Tibial nerve (tissue), 4 donors: ENCODE measurements around the gene ANO4. TPM values are rescaled to one million over a fixed set of nuclear protein-coding genes. Genes with fewer than 3 reads are reported as not detected.

Experiments used
- DNase-seq, 2 donors: peaks; one replicate each; pipeline ENCODE4 v3.0.0-alpha.2; 2019; ENCODE audit warnings: low spot score in 2 of 2
- H3K27ac ChIP-seq, 4 donors: fragments of 200-600 bp; sonication (generic) in 3 of 4; one replicate each; pipeline ENCODE4 v1.5.1; 2017 to 2019; ENCODE audit warnings: mild to moderate bottlenecking in 1 of 4
- H3K27me3 ChIP-seq, 2 donors: fragments of 200-600 bp; sonication (generic) in 1 of 2; one replicate each; pipeline versions ENCODE4 v1.5.1 to v1.6.0; 2017 to 2019
- H3K36me3 ChIP-seq, 3 donors: fragments of 200-600 bp; sonication (generic); one replicate each; pipeline ENCODE4 v1.5.1; 2018 to 2019
- H3K4me1 ChIP-seq, 4 donors: fragments of 200-600 bp; sonication (generic) in 3 of 4; one replicate each; pipeline ENCODE4 v1.5.1; 2017 to 2019
- H3K4me3 ChIP-seq, 4 donors: fragments of 200-600 bp; sonication (generic) in 3 of 4; one replicate each; pipeline ENCODE4 v1.5.1; 2017 to 2019; ENCODE audit warnings: mild to moderate bottlenecking in 1 of 4, moderate library complexity in 1 of 4
- H3K9me3 ChIP-seq, 4 donors: fragments of 200-600 bp; sonication (generic) in 3 of 4; one replicate each; pipeline ENCODE4 v1.5.1; 2017 to 2019
- CTCF ChIP-seq, 5 experiments: fragments of 200-600 bp in 3 of 5; fragments of 450-650 bp in 2 of 5; sonication (generic) in 3 of 5; IDR thresholded peaks; one replicate each; pipeline ENCODE4 v1.5.1; 2016 to 2019; ENCODE audit warnings: antibody characterized with exemption in 5 of 5, mild to moderate bottlenecking in 3 of 5, moderate library complexity in 2 of 5
- EP300 ChIP-seq, 2 donors: sonication (generic); formaldehyde crosslinking; IDR thresholded peaks; one replicate each; pipeline ENCODE4 v1.6.1; 2017; ENCODE audit warnings: antibody characterized with exemption in 2 of 2, mild to moderate bottlenecking in 1 of 2
- POLR2A ChIP-seq, 2 donors: fragments of 450-650 bp; IDR thresholded peaks; one replicate each; pipeline ENCODE4 v1.6.1; 2017; ENCODE audit warnings: antibody characterized with exemption in 2 of 2, mild to moderate bottlenecking in 2 of 2, moderate library complexity in 2 of 2
- WGBS, 2 donors: methylation state at CpG; one replicate each; pipeline ENCODE4 v1.1.5; 2018; 5-methylcytosine and 5-hydroxymethylcytosine counted together
- total RNA-seq, 4 donors: library from RNA; depleted of rRNA; stranded (reverse); fragments of >200 nt; gene quantifications; one replicate each; pipeline ENCODE4 v1.1.0, GENCODE V29; 2016

The ANO4 gene
- total RNA-seq, 4 donors from 2014 or later: 0.63 to 3.9 (median 1.3) TPM; not detected in 1

GRCh38 chr12:100800723-100801122 is 6.1 kb downstream of the ANO4 start:
- no peak for TF ChIP-seq CTCF (IDR thresholded peaks at IDR 0.05)
- no peak for TF ChIP-seq POLR2A (IDR thresholded peaks at IDR 0.05)
- no peak for TF ChIP-seq EP300 (IDR thresholded peaks at IDR 0.05)
- Histone ChIP-seq H3K4me1 (no peaks in the 10 kb centered on the region), H3K27ac (no peak overlapping the region), H3K36me3 (no peaks in the 10 kb centered on the region), H3K9me3 (peaks cover 0 to 10% (median 0%) of the 10 kb centered on the region in 4 donors), H3K27me3 (no peaks in the 10 kb centered on the region), H3K4me3 (no peak overlapping the region)
- 96 to 98% methylated on average over 1 of the region's 1 CpG for WGBS, 2 donors
- no peak for DNase-seq

GRCh38 chr12:100801320-100801719 is 6.7 kb downstream of the ANO4 start:
- Histone ChIP-seq H3K27me3 (no peaks in the 10 kb centered on the region), H3K27ac (no peak overlapping the region), H3K4me1 (no peaks in the 10 kb centered on the region), H3K9me3 (peaks cover 0 to 10% (median 0%) of the 10 kb centered on the region in 4 donors), H3K4me3 (no peak overlapping the region), H3K36me3 (no peaks in the 10 kb centered on the region)
- no peak for TF ChIP-seq EP300 (IDR thresholded peaks at IDR 0.05)
- no peak for TF ChIP-seq CTCF (IDR thresholded peaks at IDR 0.05)
- TF ChIP-seq POLR2A (IDR thresholded peaks at IDR 0.05): no peak
- 9 to 12% methylated on average over 1 of the region's 1 CpG for WGBS, 2 donors
- no peak for DNase-seq

GRCh38 chr12:100808777-100809176 is 14.2 kb downstream of the ANO4 start:
- no peak for DNase-seq
- WGBS, 2 donors: 84 to 86% methylated on average over 2 of the region's 2 CpGs

GRCh38 chr12:100820314-100820713 is 25.7 kb downstream of the ANO4 start:
- H3K4me3 ChIP-seq: no peak overlapping the region
- H3K36me3 ChIP-seq: no peaks in the 10 kb centered on the region
- no peaks in the 10 kb centered on the region for H3K9me3 ChIP-seq
- no peak overlapping the region for H3K27ac ChIP-seq
- 75 to 80% methylated on average over 4 of the region's 4 CpGs for WGBS, 2 donors
- DNase-seq: no peak
- TF ChIP-seq POLR2A (IDR thresholded peaks at IDR 0.05): no peak
- TF ChIP-seq CTCF (IDR thresholded peaks at IDR 0.05): no peak
- TF ChIP-seq EP300 (IDR thresholded peaks at IDR 0.05): no peak
- no peaks in the 10 kb centered on the region for H3K4me1 ChIP-seq
- H3K27me3 ChIP-seq: no peaks in the 10 kb centered on the region

More at GRCh38 chr12:100808777-100809176, 14.2 kb downstream of the ANO4 start:
- no peak overlapping the region for H3K4me3 ChIP-seq
- H3K9me3 ChIP-seq: peaks cover 0 to 10% (median 0%) of the 10 kb centered on the region in 4 donors
- no peaks in the 10 kb centered on the region for H3K36me3 ChIP-seq
- no peak for TF ChIP-seq CTCF (IDR thresholded peaks at IDR 0.05)
- TF ChIP-seq POLR2A (IDR thresholded peaks at IDR 0.05): no peak
- no peak for TF ChIP-seq EP300 (IDR thresholded peaks at IDR 0.05)
- H3K27ac ChIP-seq: no peak overlapping the region
- H3K27me3 ChIP-seq: no peaks in the 10 kb centered on the region
- no peaks in the 10 kb centered on the region for H3K4me1 ChIP-seq

GRCh38 chr12:100823963-100824362 is 29.4 kb downstream of the ANO4 start:
- Histone ChIP-seq H3K36me3 (no peaks in the 10 kb centered on the region), H3K27ac (no peak overlapping the region), H3K4me3 (no peak overlapping the region), H3K4me1 (no peaks in the 10 kb centered on the region), H3K27me3 (no peaks in the 10 kb centered on the region), H3K9me3 (no peaks in the 10 kb centered on the region)
- WGBS, 2 donors: 43 to 54% methylated on average over 1 of the region's 1 CpG
- no peak for DNase-seq
- TF ChIP-seq EP300 (IDR thresholded peaks at IDR 0.05) (no peak), CTCF (IDR thresholded peaks at IDR 0.05) (no peak), POLR2A (IDR thresholded peaks at IDR 0.05) (no peak)
